Skin of body (tissue), 2 donors: Measurements from ENCODE around the gene GALNT2. TPM values are rescaled to one million over a fixed set of nuclear protein-coding genes. Genes with fewer than 3 reads are reported as not detected.

ENCODE experiments used
- DNase-seq: peaks from one replicate; lab custom pipeline; 2025; lab: John Stamatoyannopoulos, UW
- total RNA-seq: library from RNA; depleted of rRNA; stranded (reverse); fragments of >200 nt; gene quantifications from one replicate; pipeline ENCODE4 v1.2.3, GENCODE V29; 2014

GALNT2 gene
- total RNA-seq, 1 donor from 2014 or later: 32.0 TPM

- no peak for DNase-seq
These were observed 209.4 kb downstream of the GALNT2 start for GRCh38 chr1:230276401-230276800.

- DNase-seq: no peak
These were observed 210.4 kb downstream of the GALNT2 start for GRCh38 chr1:230277201-230278025.

GRCh38 chr1:230278376-230278775 lies 211.3 kb downstream of the GALNT2 start:
- no peak for DNase-seq

DNA sequence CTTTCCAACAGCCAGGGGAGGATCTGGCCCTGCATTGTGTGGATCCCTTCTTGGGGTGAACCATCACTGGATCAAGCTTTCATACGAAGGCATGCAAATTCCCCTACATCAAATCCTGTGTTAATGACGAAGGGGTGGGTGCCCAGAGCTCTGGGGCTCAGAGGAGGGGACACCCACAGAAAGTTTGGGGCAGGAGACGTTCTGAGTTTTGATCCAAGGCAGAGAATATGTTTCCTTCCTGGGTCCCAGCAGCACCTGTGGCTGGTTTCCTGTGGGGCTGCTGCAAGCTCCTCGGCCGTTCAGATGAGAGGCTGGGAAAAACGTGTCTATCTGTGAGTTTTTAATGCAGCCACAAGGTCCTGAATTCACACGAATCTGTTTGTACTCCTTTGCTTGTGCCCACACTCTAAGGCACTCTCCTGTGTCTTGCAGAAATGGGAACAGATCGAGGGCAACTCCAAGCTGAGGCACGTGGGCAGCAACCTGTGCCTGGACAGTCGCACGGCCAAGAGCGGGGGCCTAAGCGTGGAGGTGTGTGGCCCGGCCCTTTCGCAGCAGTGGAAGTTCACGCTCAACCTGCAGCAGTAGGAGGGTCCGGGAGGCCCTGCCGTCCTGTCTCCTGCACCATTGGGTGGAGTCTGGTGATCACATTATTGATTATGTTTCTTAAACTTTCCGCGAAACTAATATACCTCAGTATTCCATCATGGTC lies 212.0 kb downstream of the GALNT2 start:
- DNase-seq: no peak

DNA sequence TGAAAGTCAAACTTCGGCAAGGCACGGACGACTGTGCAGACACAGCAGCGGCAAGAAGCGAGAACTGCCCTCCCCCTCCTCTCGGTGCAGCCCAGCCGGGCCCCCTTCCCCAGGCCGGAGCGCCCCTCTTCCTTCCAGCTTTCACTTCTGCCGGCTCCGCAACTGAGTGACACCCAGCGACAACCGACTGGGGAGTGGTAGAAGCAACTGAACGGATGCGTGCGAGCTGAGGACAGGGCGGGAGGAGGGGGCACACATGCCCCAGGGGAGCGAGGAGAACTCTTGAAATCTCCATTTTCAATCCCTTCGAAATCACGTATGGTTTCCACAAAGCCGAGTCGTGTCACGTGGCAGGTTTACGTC lies 212.5 kb downstream of the GALNT2 start:
- DNase-seq: no peak

DNA sequence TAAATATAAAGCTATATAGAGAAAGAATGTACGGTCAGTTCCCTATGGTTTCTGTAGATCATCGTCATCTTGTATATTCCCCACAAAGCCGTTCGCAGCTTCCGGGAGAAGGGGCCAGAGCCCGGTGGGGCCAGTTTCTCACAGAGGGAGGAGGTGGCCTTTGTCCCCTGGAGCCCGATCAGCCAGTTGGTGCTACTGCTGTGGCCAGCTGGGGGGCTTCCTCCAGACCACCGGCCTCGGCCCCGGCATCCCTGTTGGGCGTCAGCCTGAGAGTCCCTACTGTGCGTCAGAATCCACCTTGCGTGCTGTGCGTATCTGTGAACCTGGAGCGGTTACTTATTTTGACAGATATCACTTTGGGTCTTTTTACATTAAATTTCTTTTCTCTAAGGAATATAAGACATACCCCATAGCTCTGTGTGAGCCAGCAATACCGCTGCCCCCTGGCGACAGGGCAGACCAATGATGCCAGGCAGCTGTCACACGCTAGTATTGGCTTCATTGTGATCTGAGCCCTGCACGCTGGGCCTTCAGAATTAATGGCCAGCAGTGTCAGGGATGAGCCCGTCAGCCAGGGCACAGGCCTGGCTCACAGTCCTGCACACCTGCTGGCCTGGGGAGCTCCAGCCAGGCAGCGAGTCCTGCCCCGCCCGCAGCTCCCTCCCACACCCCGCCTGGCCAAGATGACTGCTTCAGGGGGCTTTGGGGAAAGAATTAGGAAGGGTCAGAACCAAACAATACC lies 213.2 kb downstream of the GALNT2 start:
- no peak for DNase-seq

- DNase-seq: no peak
These were observed 213.9 kb downstream of the GALNT2 start for GRCh38 chr1:230280906-230281413.

- DNase-seq: no peak
These were observed 214.5 kb downstream of the GALNT2 start for GRCh38 chr1:230281556-230281955.

DNA sequence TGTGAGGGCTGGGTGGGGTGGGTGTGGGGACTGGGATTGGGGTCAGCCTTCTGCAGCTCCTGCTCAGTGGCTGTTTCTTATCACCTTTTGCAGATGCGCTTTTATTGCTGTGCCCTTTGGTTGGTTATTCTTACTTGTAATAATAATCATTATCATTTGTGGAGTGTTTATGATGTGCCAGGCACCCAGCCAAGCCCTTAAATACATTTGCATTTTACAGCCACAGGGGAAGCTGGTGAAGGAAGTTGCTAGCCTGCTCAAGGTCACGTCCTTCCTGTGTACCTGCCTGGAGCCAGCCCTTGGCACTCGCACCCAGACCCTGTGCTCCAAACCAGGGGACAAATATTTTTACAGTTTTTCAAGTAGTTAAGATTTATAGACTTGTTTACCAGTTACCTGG lies 215.1 kb downstream of the GALNT2 start:
- DNase-seq: no peak

DNA sequence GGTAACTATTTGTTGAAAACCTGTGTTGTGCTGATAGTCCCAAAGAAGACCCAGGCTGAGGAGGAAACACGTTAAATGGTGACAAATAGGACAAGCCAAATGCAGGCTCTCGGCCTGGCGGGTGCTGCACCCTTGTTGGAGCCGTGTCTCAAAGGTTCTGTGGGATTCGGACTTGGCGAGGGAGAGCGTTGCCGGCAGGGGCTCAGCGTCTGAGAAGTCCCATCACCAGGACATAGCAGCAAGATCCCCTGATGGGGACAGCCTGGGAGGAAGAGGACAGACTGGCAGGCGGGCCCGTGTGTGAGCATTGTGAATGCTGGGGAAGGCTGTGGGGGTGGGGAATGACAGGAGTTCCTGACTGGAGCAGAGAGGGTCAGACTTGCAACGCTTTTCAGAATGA lies 216.6 kb downstream of the GALNT2 start:
- no peak for DNase-seq

GRCh38 chr1:230284891-230285290 lies 217.9 kb downstream of the GALNT2 start:
- DNase-seq: no peak

GRCh38 chr1:230285351-230285750 lies 218.3 kb downstream of the GALNT2 start:
- DNase-seq: no peak

GRCh38 chr1:230286166-230286889 lies 219.3 kb downstream of the GALNT2 start:
- no peak for DNase-seq

DNA sequence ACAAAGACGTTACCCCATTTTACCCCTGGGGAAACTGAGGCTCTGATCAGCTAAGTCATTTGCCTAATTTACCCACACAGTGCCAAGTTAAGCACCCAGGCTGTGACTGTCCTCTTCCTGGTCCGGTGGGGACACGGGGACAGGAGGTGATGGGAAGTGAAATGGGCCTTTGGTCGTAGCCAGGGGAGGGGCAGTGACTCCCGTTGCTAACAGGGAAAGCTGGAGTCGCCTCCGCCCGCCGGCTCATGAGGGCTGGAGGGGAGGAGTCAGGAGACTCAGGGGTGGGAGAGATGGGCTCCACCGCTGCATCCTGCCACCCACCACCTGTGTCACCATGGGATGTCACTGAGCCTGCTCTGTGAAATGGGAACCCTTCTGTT lies 219.8 kb downstream of the GALNT2 start:
- no peak for DNase-seq

GRCh38 chr1:230287674-230288315 lies 220.8 kb downstream of the GALNT2 start:
- no peak for DNase-seq

GRCh38 chr1:230288641-230289349 lies 221.8 kb downstream of the GALNT2 start:
- DNase-seq: no peak

- DNase-seq: no peak
These were observed 222.3 kb downstream of the GALNT2 start for GRCh38 chr1:230289350-230289644.

GRCh38 chr1:230291731-230292620 lies 224.9 kb downstream of the GALNT2 start:
- no peak for DNase-seq

GRCh38 chr1:230292689-230293389 lies 225.8 kb downstream of the GALNT2 start:
- no peak for DNase-seq
